Fibroblast of skin of left quadriceps (primary cell): ENCODE results near the gene MERTK.
"Not testable (repeated sequence)": the region's sequence is repeated elsewhere in the genome, so short reads cannot be mapped to it uniquely, and the experiment has no call there.

Experiments used
- DNase-seq, 2 experiments: peaks; one replicate each; pipeline ENCODE4 v3.0.0-alpha.2; 2013; ENCODE audit warnings: low read depth in 2 of 2

Gene MERTK

GRCh38 chr2:111897924-111898702, at the start of gene MERTK:
Gene MERTK, plus strand, starts transcription at chr2:111898607. Its CDS starts 129 bp downstream, at chr2:111898736.
- DNase-seq: no peak

- not testable (repeated sequence) for DNase-seq
These were observed 47.8 kb upstream of the MERTK start for GRCh38 chr2:111850646-111851045.

GRCh38 chr2:111852544-111852943, 45.9 kb upstream of the MERTK start:
- not testable (repeated sequence) for DNase-seq

DNA sequence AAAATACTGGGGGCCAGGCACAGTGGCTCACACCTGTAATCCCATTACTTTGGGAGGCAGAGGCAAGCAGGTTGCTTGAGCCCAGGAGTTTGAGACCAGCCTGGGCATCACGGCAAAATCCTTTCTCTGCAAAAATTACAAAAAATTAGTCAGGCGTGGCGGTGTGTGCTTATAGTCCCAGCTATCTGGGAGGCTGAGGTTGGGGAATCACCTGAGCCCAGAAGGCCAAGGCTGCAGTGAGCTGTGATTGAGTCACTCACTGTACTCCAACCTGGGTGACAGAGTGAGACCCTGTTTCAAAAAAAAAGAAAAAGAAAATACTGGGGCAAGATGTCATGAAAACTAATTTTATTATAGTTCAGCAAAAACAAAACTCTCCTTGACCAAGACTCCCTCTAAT, 38.4 kb upstream of the MERTK start:
- DNase-seq: not testable (repeated sequence)

GRCh38 chr2:111865124-111865523, 33.3 kb upstream of the MERTK start:
- not testable (repeated sequence) for DNase-seq

DNA sequence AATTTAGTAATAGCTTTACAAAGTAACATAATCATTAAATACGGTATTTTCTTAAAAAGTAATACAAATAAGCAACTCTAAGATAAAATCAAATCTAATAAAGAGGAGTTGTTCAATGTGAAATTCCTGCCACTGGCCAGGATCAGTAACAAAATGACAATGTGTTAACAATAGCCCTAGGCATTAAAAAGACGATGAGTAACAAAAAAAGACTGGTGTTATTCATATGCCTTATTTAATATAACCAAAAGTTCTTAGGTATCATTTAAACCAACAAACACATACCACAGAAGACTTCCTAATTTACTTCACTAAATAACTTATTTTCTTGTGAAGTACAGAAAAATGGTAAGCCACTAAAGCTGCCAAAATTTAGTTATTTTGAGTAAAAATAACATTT, 25.6 kb upstream of the MERTK start:
- DNase-seq: not testable (repeated sequence)

- peak; percentile 44 to 46 for DNase-seq
These were observed 14.5 kb upstream of the MERTK start, which contains the start of gene ANAPC1 for GRCh38 chr2:111883661-111884591. Gene ANAPC1, minus strand, starts transcription at chr2:111884193. Its CDS starts 3,368 bp downstream, at chr2:111880825.

GRCh38 chr2:111884592-111884964, 13.8 kb upstream of the MERTK start:
- no peak for DNase-seq

DNA sequence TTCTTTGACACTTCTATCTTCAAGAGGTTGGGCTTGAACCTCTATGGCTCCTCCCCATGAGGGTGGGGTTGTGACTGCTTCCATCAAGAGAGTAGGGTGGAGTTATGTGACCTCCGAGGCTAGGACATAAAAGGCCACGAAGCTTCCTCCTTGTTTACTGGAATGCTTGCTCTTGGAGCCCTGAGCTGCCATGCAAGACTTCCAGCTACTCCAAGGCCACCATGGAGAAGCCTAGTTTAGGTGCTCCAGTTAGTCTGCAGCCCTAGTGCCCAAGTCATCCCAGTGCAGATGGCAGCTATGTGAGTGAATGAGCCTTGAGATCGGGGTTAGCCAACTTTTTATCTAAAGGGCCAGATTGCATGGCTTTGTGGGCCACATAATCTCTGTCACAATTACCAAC, 2.4 kb upstream of the MERTK start:
- DNase-seq: no peak

DNA sequence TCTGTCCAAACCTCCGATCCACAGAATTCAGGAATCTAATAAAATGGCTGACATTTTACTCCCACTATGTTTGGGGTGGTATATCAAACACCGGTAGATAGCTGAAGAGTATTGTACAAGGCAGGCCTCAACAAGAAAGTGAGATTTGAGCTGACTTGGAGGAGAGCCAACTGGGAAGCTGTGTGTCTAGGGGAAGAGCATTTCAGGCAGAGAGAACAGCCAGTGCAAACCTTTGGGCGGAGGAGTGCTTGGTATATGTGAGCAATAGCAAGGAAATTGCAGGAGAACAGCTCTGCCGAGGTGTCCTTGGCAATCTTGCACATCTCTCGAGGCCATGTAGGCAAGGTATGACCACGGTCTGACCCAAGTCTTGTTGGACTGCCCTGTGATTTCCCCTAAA, 1.8 kb upstream of the MERTK start:
- no peak for DNase-seq

DNA sequence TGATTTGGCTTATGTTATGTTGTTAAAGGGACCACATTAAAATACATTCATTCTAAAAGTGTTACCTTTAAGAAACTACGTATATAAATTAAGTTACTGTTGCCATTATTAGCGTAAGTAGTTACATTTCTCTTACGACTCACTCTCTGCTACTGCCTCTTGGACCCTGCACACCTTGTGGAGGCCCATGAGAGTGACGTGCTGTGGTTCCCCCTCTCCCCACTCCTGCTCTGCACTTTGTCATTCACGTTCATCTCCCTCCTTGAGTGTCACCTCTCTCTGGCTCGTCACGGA, 830 bp upstream of the MERTK start:
- no peak for DNase-seq

GRCh38 chr2:111898703-111899514, 502 bp downstream of the MERTK start:
- DNase-seq: no peak

- DNase-seq: no peak
These were observed 2.5 kb downstream of the MERTK start for GRCh38 chr2:111900859-111901258.

- no peak for DNase-seq
These were observed 5.1 kb downstream of the MERTK start for GRCh38 chr2:111903516-111903915.

DNA sequence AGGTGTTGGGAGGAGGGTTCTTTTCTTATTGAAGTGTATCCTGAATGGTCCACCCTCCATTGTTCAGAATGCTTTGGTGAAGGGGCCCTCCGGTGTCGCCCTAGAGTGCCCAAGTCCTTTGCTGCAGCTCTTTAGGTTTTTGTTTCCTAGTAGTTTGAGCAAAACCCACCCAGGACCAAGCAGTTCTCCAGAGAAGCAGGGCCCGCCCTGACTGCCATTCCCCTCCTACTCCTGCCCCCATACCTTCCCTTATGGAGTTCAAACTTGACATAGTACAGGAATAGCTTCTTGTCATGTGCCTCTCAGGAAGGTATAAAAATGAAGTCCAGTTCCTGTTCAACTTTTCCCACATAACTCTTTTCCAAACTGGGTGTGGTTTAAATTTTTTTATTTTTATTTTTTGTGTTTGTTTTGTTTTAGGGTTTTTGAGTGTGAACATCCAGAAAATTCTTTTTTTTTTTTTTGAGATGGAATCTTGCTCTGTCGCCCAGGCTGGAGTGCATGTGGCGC, 5.6 kb downstream of the MERTK start:
- no peak for DNase-seq

DNA sequence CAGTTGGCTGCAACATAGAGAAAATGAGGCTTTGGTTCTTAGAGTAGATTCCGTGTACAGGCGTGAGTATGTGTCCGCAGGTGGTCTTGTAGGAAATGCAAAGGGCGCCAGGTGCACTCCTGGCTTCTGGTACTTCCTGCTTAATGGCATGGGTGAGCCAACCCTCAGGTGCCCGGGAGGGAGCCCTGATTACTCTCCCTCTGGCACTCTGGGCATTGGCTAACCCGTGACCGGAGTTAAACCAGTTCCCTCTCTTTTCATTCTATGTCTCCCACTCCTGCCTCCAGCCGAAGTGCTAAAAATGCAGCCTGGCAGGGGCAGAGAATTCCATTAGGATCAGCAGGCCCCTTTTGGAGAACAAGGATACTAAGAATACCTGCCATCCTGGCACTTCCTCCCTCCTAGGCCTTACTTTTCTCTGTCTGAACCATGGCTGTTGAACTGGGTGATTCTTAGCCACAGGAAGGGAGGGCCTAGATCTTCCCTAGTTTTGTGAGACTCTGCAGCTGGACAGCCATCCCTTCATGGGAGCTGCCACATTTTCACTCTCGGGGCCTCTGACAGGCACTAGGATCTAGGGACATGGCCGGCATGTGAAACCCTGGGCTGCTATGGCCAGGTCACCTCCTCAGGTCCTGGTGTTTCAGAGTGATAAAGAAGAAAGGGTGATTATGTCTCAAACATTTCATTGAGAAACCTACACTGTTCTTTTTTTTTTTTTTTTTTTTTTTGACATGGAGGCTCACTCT, 6.5 kb downstream of the MERTK start:
- no peak for DNase-seq

DNA sequence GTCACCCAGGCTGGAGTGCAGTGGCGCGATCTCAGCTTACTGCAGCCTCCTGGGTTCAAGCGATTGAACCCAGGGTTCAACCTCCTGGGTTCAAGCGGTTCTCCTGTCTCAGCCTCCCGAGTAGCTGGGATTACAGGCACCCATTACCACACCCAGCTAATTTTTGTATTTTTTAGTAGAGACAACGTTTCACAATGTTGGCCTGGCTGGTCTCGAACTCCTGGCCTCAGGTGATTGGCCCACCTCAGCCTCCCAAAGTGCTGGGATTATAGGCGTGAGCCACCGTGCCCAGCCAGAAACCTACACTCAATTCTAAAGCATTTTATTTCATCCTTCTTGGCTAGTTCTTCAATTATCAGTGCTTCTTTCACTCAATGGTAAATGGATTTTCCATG, 7.1 kb downstream of the MERTK start:
- DNase-seq: not testable (repeated sequence)

GRCh38 chr2:111905990-111906735, 7.8 kb downstream of the MERTK start:
- DNase-seq: no peak

GRCh38 chr2:111908578-111908977, 10.2 kb downstream of the MERTK start:
- DNase-seq: no peak

GRCh38 chr2:111909079-111909478, 10.7 kb downstream of the MERTK start:
- no peak for DNase-seq
